GM12892 (cell line): ENCODE data around the gene RTL5. TPM values are rescaled to one million over a fixed set of nuclear protein-coding genes. Genes with fewer than 3 reads are reported as not detected.
"Not testable (repeated sequence)": the region's sequence is repeated elsewhere in the genome, so short reads cannot be mapped to it uniquely, and the experiment has no call there.

Experiments
- DNase-seq: peaks from one replicate; pipeline ENCODE4 v3.0.0; 2011; ENCODE audit not compliant: insufficient read length
- FAIRE-seq: peaks from 2 replicates; lab custom pipeline; 2011; peaks lifted over from hg19 to GRCh38; lab: Jason Lieb, UNC
- POLR2A ChIP-seq: IDR thresholded peaks from 2 replicates; pipeline ENCODE4 v1.6.1; 2011; ENCODE audit warnings: low read depth, low read length, control low read depth
- POLR2AphosphoS5 ChIP-seq: IDR thresholded peaks from 2 replicates; pipeline ENCODE4 v1.6.1; 2011; ENCODE audit warnings: low read depth, low read length, control low read depth
- TAF1 ChIP-seq: IDR thresholded peaks from 2 replicates; pipeline ENCODE4 v1.6.1; 2011; ENCODE audit warnings: low read depth, mild to moderate bottlenecking, control low read depth, low read length, borderline replicate concordance
- polyA plus RNA-seq: library from polyadenylated mRNA; unstranded; fragments of >200 nt; gene quantifications from one replicate; pipeline ENCODE4 v1.2.1, GENCODE V29; 2012; ENCODE audit warnings: missing spikeins, inconsistent platforms; ENCODE audit not compliant: missing spikeins

Gene RTL5
- 0.32 TPM for polyA plus RNA-seq

- TF ChIP-seq POLR2AphosphoS5 (no peak), TAF1 (no peak), POLR2A (no peak)
- FAIRE-seq (no peak), DNase-seq (peak; percentile 41)
Measured at GRCh38 chrX:72131317-72132294, at the start of gene RTL5. Gene RTL5 (minus strand): TSS chrX:72131915.

- DNase-seq (no peak), FAIRE-seq (no peak)
- TF ChIP-seq TAF1 (no peak), POLR2A (no peak), POLR2AphosphoS5 (no peak)
Measured at GRCh38 chrX:72180539-72180938, 48.8 kb upstream of the RTL5 start.

GRCh38 chrX:72176981-72177380 is 45.3 kb upstream of the RTL5 start:
- DNase-seq, result no peak
- no peak for FAIRE-seq
- TF ChIP-seq POLR2A (no peak), TAF1 (no peak), POLR2AphosphoS5 (no peak)

- not testable (repeated sequence) for FAIRE-seq, DNase-seq
Measured at GRCh38 chrX:72176289-72176688, 44.6 kb upstream of the RTL5 start.

- DNase-seq (no peak), FAIRE-seq (no peak)
- TF ChIP-seq TAF1 (no peak), POLR2AphosphoS5 (no peak), POLR2A (no peak)
Measured at GRCh38 chrX:72169008-72169728, 37.5 kb upstream of the RTL5 start.

- no peak for DNase-seq
- TF ChIP-seq TAF1 (no peak), POLR2A (no peak), POLR2AphosphoS5 (no peak)
- FAIRE-seq, result no peak
Measured at GRCh38 chrX:72165551-72165950, 33.8 kb upstream of the RTL5 start.

- FAIRE-seq (no peak), DNase-seq (no peak)
- no peak for TF ChIP-seq TAF1
- TF ChIP-seq POLR2AphosphoS5, result no peak
- TF ChIP-seq POLR2A, result no peak
Measured at GRCh38 chrX:72159769-72160168, 28.1 kb upstream of the RTL5 start.

- FAIRE-seq, result no peak
- TF ChIP-seq TAF1, result no peak
- TF ChIP-seq POLR2AphosphoS5, result no peak
- TF ChIP-seq POLR2A, result no peak
Measured at GRCh38 chrX:72158773-72159172, 27.1 kb upstream of the RTL5 start.

GRCh38 chrX:72146527-72146926 is 14.8 kb upstream of the RTL5 start:
- no peak for DNase-seq
- no peak for TF ChIP-seq POLR2AphosphoS5
- TF ChIP-seq TAF1, result no peak
- TF ChIP-seq POLR2A, result no peak
- no peak for FAIRE-seq

More at GRCh38 chrX:72158773-72159172, 27.1 kb upstream of the RTL5 start:
- no peak for DNase-seq

- no peak for TF ChIP-seq TAF1
- no peak for TF ChIP-seq POLR2A
- no peak for TF ChIP-seq POLR2AphosphoS5
- no peak for DNase-seq
- no peak for FAIRE-seq
Measured at GRCh38 chrX:72145181-72145580, 13.5 kb upstream of the RTL5 start.

GRCh38 chrX:72143609-72143907 is 11.8 kb upstream of the RTL5 start:
- DNase-seq (no peak), FAIRE-seq (no peak)
- no peak for TF ChIP-seq TAF1
- TF ChIP-seq POLR2A, result no peak
